Mucosa of stomach (tissue), 1 donor: ENCODE results near the gene HIVEP2.

Source experiments
- H3K27me3 ChIP-seq: one replicate; pipeline ENCODE4 v1.7.0; 2013; ENCODE audit warnings: mild to moderate bottlenecking, low read length; ENCODE audit not compliant: control insufficient read depth, insufficient read depth
- H3K36me3 ChIP-seq: one replicate; pipeline ENCODE4 v1.7.0; 2013; ENCODE audit warnings: low read length; ENCODE audit not compliant: control insufficient read depth, insufficient read depth
- H3K4me1 ChIP-seq: one replicate; pipeline ENCODE4 v1.7.0; 2013; ENCODE audit warnings: mild to moderate bottlenecking, low read length; ENCODE audit not compliant: control insufficient read depth, insufficient read depth
- H3K4me3 ChIP-seq: one replicate; pipeline ENCODE4 v1.7.0; 2013; ENCODE audit warnings: low read length
- H3K9ac ChIP-seq: one replicate; pipeline ENCODE4 v1.7.0; 2013; ENCODE audit warnings: mild to moderate bottlenecking, low read length, moderate library complexity
- H3K9me3 ChIP-seq: one replicate; pipeline ENCODE4 v1.7.0; 2013; ENCODE audit warnings: mild to moderate bottlenecking, low read length, moderate library complexity; ENCODE audit not compliant: control insufficient read depth
- donor health status: Pancreatic carcinoma.

HIVEP2 gene

DNA sequence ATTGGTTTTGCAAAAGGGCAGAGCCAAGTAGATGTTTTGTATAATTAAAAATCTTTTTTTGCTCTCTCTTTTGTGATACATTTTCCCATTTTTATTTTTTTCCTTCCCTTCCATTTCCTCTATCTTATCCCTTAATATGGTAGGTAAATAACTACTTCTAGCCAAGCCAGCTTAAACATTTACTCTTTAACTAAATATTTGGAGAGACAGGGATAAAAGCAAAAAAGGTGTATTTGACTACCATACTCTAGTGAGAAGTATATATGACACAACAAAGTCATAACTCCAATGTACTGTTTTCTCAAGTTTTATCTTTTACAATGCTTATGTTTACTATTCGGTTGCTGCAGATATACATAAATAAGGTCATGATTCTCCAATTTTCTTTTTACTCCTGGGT is 154.7 kb downstream of the HIVEP2 start:
- no peaks in the 10 kb centered on the region for H3K36me3 ChIP-seq
- H3K9me3 ChIP-seq: no peaks in the 10 kb centered on the region
- H3K9ac ChIP-seq: no peak overlapping the region
- H3K27me3 ChIP-seq: no peaks in the 10 kb centered on the region
- H3K4me1 ChIP-seq: no peaks in the 10 kb centered on the region
- H3K4me3 ChIP-seq: no peak overlapping the region

DNA sequence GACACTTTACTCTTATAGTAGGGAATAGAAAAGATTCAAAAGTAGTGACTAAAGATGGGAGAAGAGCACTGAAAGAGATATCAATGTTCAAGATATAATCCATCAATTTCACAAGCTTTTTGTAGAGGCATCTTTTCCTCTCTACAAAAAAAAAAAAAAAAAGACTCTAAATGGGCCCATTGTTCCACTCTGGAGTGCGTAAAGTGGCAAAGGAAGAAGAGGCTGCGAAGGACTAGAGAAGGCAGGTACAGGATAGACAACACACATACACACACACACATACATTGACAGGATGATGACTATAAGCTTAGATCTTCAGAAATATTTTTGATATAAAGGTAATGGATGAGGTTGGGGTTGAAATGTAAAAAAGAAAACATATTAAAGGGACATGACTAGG is 157.6 kb downstream of the HIVEP2 start:
- no peak overlapping the region for H3K4me3 ChIP-seq
- no peaks in the 10 kb centered on the region for H3K27me3 ChIP-seq
- no peak overlapping the region for H3K9ac ChIP-seq
- H3K4me1 ChIP-seq: no peaks in the 10 kb centered on the region
- no peaks in the 10 kb centered on the region for H3K9me3 ChIP-seq
- H3K36me3 ChIP-seq: no peaks in the 10 kb centered on the region

DNA sequence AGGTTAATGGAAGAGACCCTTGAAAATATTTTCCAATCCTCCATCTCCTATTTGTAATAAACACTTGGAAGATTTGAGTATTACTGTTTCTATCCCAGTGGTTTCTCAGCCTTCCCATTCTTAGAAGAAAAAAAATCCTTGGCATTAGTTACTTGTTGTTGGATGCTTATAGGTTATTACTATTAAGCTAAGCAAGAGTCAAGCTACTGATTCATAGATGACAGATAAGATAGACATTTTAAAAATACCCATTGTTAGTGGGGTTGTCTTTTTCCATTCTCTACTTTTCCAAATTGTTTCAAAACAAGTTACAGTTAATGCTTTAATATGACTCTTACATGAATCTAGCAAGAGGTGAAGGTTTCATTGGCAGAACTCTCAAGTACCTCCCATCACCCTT is 158.5 kb downstream of the HIVEP2 start:
- Histone ChIP-seq H3K36me3 (no peaks in the 10 kb centered on the region), H3K4me3 (no peak overlapping the region), H3K4me1 (no peaks in the 10 kb centered on the region), H3K9ac (no peak overlapping the region), H3K27me3 (no peaks in the 10 kb centered on the region), H3K9me3 (no peaks in the 10 kb centered on the region)

DNA sequence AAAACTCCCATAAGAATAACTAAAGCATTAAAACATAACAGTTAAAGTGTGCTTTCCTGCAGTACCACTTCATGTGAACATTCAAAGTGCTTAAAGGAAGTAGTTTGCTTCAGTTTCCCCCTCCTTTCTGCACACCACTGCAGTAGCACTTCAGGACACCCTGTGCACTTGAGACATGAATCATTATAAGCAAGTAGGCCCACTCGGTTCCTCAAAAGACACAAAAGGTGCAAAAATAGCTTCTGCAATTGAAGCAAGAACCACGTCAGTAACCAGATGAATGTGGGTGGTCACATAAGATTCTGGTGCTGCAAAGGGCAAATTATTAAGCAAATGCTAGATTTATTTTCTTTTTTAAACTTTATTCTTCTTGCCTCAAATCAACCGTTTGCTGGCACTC is 160.6 kb downstream of the HIVEP2 start:
- Histone ChIP-seq H3K9ac (no peak overlapping the region), H3K9me3 (no peaks in the 10 kb centered on the region), H3K4me1 (no peaks in the 10 kb centered on the region), H3K4me3 (no peak overlapping the region), H3K36me3 (no peaks in the 10 kb centered on the region), H3K27me3 (no peaks in the 10 kb centered on the region)

DNA sequence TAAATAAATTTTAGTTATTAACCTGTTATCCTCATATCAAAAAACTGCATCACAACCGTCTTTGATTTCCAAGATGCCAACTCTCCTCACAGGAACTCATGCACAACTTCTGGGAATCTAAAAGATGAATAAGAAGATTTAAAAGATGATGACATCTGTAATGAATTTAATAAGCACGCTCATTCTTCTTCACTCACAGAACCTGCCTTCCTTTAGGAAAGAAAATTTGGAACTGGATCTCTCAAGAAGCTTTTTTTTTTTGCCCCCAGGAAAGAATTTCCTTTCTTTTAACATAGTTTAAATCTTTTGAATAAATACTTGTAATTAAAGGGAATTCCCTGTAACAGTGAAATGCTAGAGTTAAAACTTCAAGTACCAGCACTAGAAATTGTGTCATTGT is 161.5 kb downstream of the HIVEP2 start:
- H3K36me3 ChIP-seq: no peaks in the 10 kb centered on the region
- no peaks in the 10 kb centered on the region for H3K9me3 ChIP-seq
- no peaks in the 10 kb centered on the region for H3K27me3 ChIP-seq
- H3K4me1 ChIP-seq: no peaks in the 10 kb centered on the region
- no peak overlapping the region for H3K9ac ChIP-seq
- H3K4me3 ChIP-seq: no peak overlapping the region

DNA sequence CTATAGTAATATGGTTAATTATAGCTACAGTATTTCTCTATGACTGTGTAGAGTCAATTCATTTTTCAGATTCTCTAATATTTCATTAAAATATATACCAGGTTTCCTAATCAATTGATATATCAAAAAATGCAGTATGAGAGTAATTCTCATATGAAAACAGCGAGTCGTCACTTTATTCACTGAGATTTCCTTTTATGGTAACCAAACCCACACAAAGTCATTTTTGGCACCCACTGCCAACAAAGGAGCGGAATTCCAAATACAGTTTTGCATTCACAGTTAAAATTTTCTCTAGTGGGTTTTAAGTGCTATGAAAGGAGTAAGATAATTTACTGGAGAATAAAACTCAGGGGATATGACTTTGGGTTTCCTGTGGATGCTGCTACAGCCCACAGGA is 163.8 kb downstream of the HIVEP2 start:
- Histone ChIP-seq H3K27me3 (no peaks in the 10 kb centered on the region), H3K36me3 (no peaks in the 10 kb centered on the region), H3K9ac (no peak overlapping the region), H3K9me3 (no peaks in the 10 kb centered on the region), H3K4me3 (no peak overlapping the region), H3K4me1 (no peaks in the 10 kb centered on the region)

DNA sequence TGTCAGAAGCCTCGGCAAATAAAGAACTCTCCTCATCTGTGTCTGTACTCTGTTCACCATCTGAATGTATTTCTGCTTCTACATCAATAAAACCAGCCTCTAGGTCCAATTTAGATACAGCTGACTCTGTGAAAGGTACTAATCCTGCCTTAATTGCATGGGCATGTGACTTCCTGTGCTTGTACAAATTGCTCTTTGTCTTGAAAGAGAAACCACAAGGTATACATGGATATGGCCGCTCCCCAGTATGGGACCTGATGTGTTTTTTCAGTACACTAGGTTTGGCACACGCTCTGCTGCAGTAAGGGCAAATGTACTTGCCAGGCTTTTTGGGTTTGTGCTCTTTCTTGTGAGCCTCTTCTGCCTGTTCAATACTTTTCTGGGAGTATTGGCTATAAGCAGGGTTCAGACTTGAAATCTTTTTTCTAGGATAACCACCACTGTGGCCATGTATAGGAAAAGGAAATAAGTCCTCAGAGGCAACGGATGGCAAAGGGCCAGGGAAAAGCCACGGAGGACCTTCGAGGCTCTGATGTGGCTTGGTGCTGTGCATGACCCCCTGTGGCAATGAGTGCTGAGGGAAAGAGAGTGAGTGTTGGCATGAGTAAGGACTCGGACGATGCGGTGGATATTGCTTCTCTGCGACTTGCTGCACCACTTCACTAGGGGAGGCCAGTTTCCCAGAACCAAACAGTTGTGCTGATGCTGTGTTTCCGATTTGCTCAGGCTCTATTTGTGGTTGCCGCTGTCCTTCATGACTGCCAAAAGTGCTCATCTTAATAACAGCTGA is 170.9 kb downstream of the HIVEP2 start:
- Histone ChIP-seq H3K4me3 (no peak overlapping the region), H3K9ac (no peak overlapping the region), H3K4me1 (no peaks in the 10 kb centered on the region), H3K9me3 (no peaks in the 10 kb centered on the region), H3K36me3 (no peaks in the 10 kb centered on the region), H3K27me3 (no peaks in the 10 kb centered on the region)

DNA sequence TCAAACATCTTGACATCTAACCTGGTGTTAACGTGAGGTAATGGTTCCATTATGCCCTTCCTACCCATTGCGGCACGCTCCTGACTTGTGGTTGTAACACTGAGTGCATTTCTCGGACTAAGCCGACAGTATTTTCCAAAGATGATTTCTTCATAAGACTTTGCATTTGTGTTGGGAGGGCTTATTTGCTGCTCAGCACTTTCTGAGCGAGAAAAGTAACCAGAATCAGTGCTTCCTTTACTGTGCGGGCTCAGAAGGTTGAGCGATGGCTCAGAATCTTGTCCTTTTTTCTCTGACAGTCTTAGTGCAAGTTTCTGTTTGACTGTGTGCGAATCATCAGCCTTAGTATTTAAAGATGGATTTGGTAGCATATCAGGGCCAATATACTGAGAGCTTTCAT is 171.7 kb downstream of the HIVEP2 start:
- Histone ChIP-seq H3K27me3 (no peaks in the 10 kb centered on the region), H3K4me1 (no peaks in the 10 kb centered on the region), H3K4me3 (no peak overlapping the region), H3K36me3 (no peaks in the 10 kb centered on the region), H3K9me3 (no peaks in the 10 kb centered on the region), H3K9ac (no peak overlapping the region)

DNA sequence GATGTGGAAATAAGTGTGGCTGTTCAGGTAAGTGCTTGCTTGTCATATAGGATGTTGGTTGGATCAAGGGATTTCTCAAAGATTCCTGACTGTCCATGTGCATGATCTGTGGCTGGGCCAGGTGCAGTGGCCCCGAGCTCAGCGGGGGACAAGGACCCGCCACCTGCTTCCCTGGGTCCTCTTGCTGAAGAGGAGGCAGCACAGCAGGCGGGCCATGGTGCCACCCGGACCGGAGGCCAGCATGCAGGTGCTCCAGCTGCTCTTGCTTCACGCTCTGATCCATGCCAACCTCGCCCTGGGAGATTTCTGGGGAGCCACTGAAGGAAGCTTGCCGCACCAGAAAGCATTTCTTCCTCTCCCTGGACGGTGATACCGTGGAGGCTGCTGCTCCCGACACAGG is 173.8 kb downstream of the HIVEP2 start:
- H3K36me3 ChIP-seq: no peaks in the 10 kb centered on the region
- no peak overlapping the region for H3K4me3 ChIP-seq
- H3K4me1 ChIP-seq: no peaks in the 10 kb centered on the region
- no peaks in the 10 kb centered on the region for H3K9me3 ChIP-seq
- no peaks in the 10 kb centered on the region for H3K27me3 ChIP-seq
- H3K9ac ChIP-seq: no peak overlapping the region

DNA sequence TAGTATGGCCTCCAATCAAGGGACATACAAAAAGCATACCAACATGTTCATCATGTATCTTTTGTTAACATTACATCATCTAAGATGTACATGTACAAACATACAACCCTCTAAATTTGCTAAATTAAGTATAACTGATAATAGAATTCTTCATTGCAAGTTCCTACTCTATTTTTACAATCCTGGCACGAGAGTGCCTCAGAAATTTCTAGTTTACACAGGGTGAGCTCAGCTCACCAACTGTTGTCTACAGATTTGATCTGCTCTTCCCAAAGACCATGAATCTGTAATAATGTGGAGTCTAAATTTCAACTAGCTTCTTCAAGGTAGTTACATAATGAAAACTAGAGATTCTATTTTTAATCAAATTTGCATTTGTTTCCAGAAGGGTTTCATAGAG is 179.7 kb downstream of the HIVEP2 start:
- no peak overlapping the region for H3K9ac ChIP-seq
- H3K9me3 ChIP-seq: no peaks in the 10 kb centered on the region
- H3K4me3 ChIP-seq: no peak overlapping the region
- H3K36me3 ChIP-seq: no peaks in the 10 kb centered on the region
- no peaks in the 10 kb centered on the region for H3K4me1 ChIP-seq
- no peaks in the 10 kb centered on the region for H3K27me3 ChIP-seq

DNA sequence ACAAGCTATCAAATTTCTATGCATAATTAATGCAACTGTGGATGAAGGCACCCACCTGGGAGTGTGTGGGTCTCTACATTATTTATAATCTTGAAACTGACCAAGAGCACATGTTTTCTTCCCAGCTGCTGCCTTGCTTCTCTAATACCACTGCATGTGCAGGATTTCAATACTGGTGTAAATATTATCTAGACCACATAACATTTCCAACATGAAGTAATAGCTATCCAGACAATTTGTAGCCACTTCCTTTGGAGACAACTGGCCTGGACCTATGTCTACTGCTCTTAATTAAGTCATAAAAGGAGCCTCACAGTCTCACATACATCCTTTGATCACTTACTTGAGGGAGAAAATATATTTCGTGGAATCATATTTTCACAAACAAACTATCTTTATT is 180.7 kb downstream of the HIVEP2 start:
- Histone ChIP-seq H3K36me3 (no peaks in the 10 kb centered on the region), H3K4me3 (no peak overlapping the region), H3K4me1 (no peaks in the 10 kb centered on the region), H3K27me3 (no peaks in the 10 kb centered on the region), H3K9me3 (no peaks in the 10 kb centered on the region), H3K9ac (no peak overlapping the region)

DNA sequence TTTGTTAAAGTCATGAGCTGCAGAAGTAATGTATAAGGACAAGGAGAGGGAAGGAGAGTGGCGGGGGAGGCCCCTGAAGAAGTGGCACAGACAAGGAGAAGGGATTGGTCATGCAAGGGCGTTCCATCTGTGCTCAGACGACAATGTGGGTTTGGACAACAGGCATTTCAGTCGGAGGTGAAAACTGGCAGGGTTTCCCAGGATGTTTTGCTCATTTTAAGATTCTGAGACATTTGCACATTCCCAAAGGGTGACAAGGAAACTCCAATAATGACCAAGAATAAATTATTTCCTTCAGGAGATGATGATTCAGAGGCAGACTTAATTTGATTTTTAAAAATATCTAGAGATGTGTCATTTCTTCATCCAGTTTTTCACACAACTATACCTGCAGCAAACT is 181.8 kb downstream of the HIVEP2 start:
- H3K9ac ChIP-seq: no peak overlapping the region
- H3K9me3 ChIP-seq: no peaks in the 10 kb centered on the region
- H3K4me1 ChIP-seq: no peaks in the 10 kb centered on the region
- no peak overlapping the region for H3K4me3 ChIP-seq
- H3K27me3 ChIP-seq: no peaks in the 10 kb centered on the region
- no peaks in the 10 kb centered on the region for H3K36me3 ChIP-seq

DNA sequence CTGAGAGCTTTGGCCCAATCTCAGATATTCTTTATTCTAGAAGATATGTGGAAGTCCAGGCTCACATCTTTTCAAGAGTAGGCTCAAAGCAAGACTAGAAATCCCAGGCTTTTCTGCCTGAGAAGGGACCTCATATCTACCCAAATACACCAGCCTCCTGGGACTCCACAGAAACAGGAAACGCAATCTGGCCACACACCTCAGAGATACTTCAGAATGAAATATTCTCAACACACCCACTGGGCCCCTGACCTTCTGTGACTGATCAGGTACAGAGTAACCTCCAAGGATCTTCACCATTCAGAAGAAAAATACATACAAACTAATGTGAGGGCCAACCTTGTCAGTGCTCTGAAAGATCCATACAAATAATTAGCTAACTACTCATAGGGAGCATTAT is 183.2 kb downstream of the HIVEP2 start:
- H3K4me1 ChIP-seq: no peaks in the 10 kb centered on the region
- H3K9ac ChIP-seq: no peak overlapping the region
- H3K9me3 ChIP-seq: no peaks in the 10 kb centered on the region
- no peak overlapping the region for H3K4me3 ChIP-seq
- H3K36me3 ChIP-seq: no peaks in the 10 kb centered on the region
- H3K27me3 ChIP-seq: no peaks in the 10 kb centered on the region
